HepG2 (cell line): ENCODE results near the gene HLCS. TPM values are rescaled to one million over a fixed set of nuclear protein-coding genes. Genes with fewer than 3 reads are reported as not detected.

Experiments
- ATAC-seq: fragments of 200-7000 bp; cut with Tn5 transposase; 3 replicates; pipeline ENCODE4 v1.9.1; 2020; ENCODE audit warnings: mild to moderate bottlenecking, moderate library complexity
- BruUV-seq: library from RNA; stranded (reverse); fragments of 400-500 nt; replicated peaks from 2 replicates; lab custom pipeline; 2021; lab: Mats Ljungman, UMichigan
- CTCF ChIA-PET: fragments of 300-600 bp; formaldehyde crosslinking; extraction: SDS; loops from one replicate; lab custom pipeline; 2021; ENCODE audit warnings: low total read pairs, inconsistent platforms, low intra/inter-chr PET ratio; lab: Yijun Ruan, JAX
- POLR2A ChIA-PET: fragments of 350-600 bp; sonication (Branson Sonifier 250); formaldehyde crosslinking; loops from one replicate; lab custom pipeline; 2020; ENCODE audit warnings: antibody characterized with exemption, inconsistent platforms; lab: Yijun Ruan, JAX
- DNase-seq: peaks from one replicate; pipeline ENCODE4 v3.0.0-alpha.2; 2015; ENCODE audit warnings: low spot score
- FAIRE-seq: peaks from 3 replicates; lab custom pipeline; 2011; peaks lifted over from hg19 to GRCh38; lab: Jason Lieb, UNC
- H2AFZ ChIP-seq: one replicate; pipeline ENCODE4 v1.6.1; 2011; ENCODE audit warnings: low read length, inconsistent platforms
- H3K27ac ChIP-seq: fragments of 300-600 bp; 3 replicates; pipeline ENCODE4 v1.8.0; 2011; ENCODE audit warnings: mixed run types, mild to moderate bottlenecking, mixed read lengths, low read length, inconsistent platforms; ENCODE audit not compliant: insufficient read depth; ENCODE audit errors: extremely low read length
- H3K27me3 ChIP-seq, 2 experiments: fragments of 200-600 bp in 1 of 2; 2 replicates in 1 of 2; 3 replicates in 1 of 2; pipeline versions ENCODE4 v1.6.0 to v1.8.0; 2011; ENCODE audit warnings: low read length in 2 of 2, mild to moderate bottlenecking in 2 of 2, moderate library complexity in 2 of 2, inconsistent platforms in 1 of 2; ENCODE audit not compliant: insufficient read depth in 2 of 2, control insufficient read depth in 1 of 2
- H3K36me3 ChIP-seq, 2 experiments: fragments of 200-600 bp in 1 of 2; replicated peaks in 1 of 2; 2 replicates in 1 of 2; 3 replicates in 1 of 2; pipeline versions ENCODE4 v1.5.1 to v1.8.0; 2011; ENCODE audit warnings: low read length in 2 of 2, inconsistent platforms in 1 of 2; ENCODE audit not compliant: insufficient read depth in 2 of 2, control insufficient read depth in 1 of 2
- H3K4me1 ChIP-seq: 2 replicates; pipeline ENCODE4 v1.5.1; 2012; ENCODE audit warnings: low read length, inconsistent platforms; ENCODE audit not compliant: insufficient read depth
- H3K4me2 ChIP-seq: 2 replicates; pipeline ENCODE4 v1.6.0; 2011; ENCODE audit warnings: low read depth, low read length, inconsistent platforms
- H3K4me3 ChIP-seq, 3 experiments: fragments of 200-600 bp in 1 of 3; sonication (generic), shearing (Covaris generic) in 1 of 3; replicated peaks in 1 of 3; 2 replicates each; pipeline ENCODE4 v1.5.1; 2011 to 2016; ENCODE audit warnings: low read length in 3 of 3, inconsistent platforms in 2 of 3, low read depth in 2 of 3, mild to moderate bottlenecking in 2 of 3, control low read depth in 1 of 3, mixed read lengths in 1 of 3; ENCODE audit not compliant: insufficient read depth in 1 of 3
- H3K79me2 ChIP-seq: one replicate; pipeline ENCODE4 v1.6.1; 2011; ENCODE audit warnings: low read length, inconsistent platforms; ENCODE audit not compliant: insufficient read depth
- H3K9ac ChIP-seq: 2 replicates; pipeline ENCODE4 v1.6.0; 2011; ENCODE audit warnings: mild to moderate bottlenecking, low read depth, low read length, inconsistent platforms; ENCODE audit not compliant: insufficient read depth
- H3K9me3 ChIP-seq: 2 replicates; pipeline ENCODE4 v1.5.1; 2012; ENCODE audit warnings: mild to moderate bottlenecking, low read length
- H4K20me1 ChIP-seq: 2 replicates; pipeline ENCODE4 v1.6.0; 2011; ENCODE audit warnings: inconsistent platforms, mild to moderate bottlenecking, low read length, moderate library complexity; ENCODE audit not compliant: insufficient read depth
- ATAD3A ChIP-seq: sonication (generic); formaldehyde crosslinking; IDR thresholded peaks from 2 replicates; pipeline ENCODE4 v1.4.0; 2020; ENCODE audit warnings: missing genetic modification reagents
- HDAC6 ChIP-seq: fragments of 200-600 bp; sonication (generic); IDR thresholded peaks from 2 replicates; pipeline ENCODE4 v1.7.0; 2017; ENCODE audit warnings: mild to moderate bottlenecking, antibody characterized with exemption, low read length, low read depth
- MXD1 ChIP-seq: sonication (generic); formaldehyde crosslinking; IDR thresholded peaks from 2 replicates; pipeline ENCODE4 v1.4.0; 2020; ENCODE audit warnings: mild to moderate bottlenecking, missing genetic modification reagents
- SP2 ChIP-seq: sonication (generic); formaldehyde crosslinking; IDR thresholded peaks from 2 replicates; pipeline ENCODE4 v1.5.1; 2020; ENCODE audit warnings: mild to moderate bottlenecking, missing genetic modification reagents
- ZBTB20 ChIP-seq: sonication (generic); formaldehyde crosslinking; IDR thresholded peaks from 2 replicates; pipeline ENCODE4 v1.8.1; 2023; ENCODE audit warnings: missing genetic modification reagents, low read depth, mild to moderate bottlenecking, borderline replicate concordance
- ZFP90 ChIP-seq: sonication (generic); formaldehyde crosslinking; IDR thresholded peaks from 2 replicates; pipeline ENCODE4 v1.8.0; 2022; ENCODE audit warnings: missing genetic modification reagents, mild to moderate bottlenecking, inconsistent platforms, borderline replicate concordance
- ZNF3 ChIP-seq: IDR thresholded peaks from 2 replicates; pipeline ENCODE4 v1.7.0; 2017; ENCODE audit warnings: inconsistent platforms
- ZNF354B ChIP-seq: sonication (generic); formaldehyde crosslinking; IDR thresholded peaks from 2 replicates; pipeline ENCODE4 v1.8.0; 2022; ENCODE audit warnings: mild to moderate bottlenecking, missing genetic modification reagents
- ZNF660 ChIP-seq: sonication (generic); formaldehyde crosslinking; IDR thresholded peaks from 2 replicates; pipeline ENCODE4 v1.5.1; 2020; ENCODE audit warnings: mild to moderate bottlenecking, low read depth, missing genetic modification reagents, borderline replicate concordance
- WGBS: methylation state at CpG from one replicate; pipeline ENCODE4 v1.1.6; 2017; ENCODE audit warnings: low lambda C conversion rate; 5-methylcytosine and 5-hydroxymethylcytosine counted together
- in situ Hi-C: cut with HindIII; loops from 2 replicates; pipeline ENCODE4 v1.10.0; 2017; ENCODE audit warnings: low pct_unique_long_range_greater_than_20kb; ENCODE audit not compliant: extremely low pct_ligation_motif_present
- intact Hi-C: fragments of 100-400 bp; cut with micrococcal nuclease; formaldehyde crosslinking; loops from one replicate; pipeline ENCODE4 v1.10.0; 2022; ENCODE audit not compliant: unreplicated experiment
- polyA plus RNA-seq, 8 experiments: library from polyadenylated mRNA; depleted of rRNA in 3 of 8; stranded (reverse) in 7 of 8; unstranded in 1 of 8; fragments of >200 nt; fragmentation: Illumina TruSeq in 4 of 8; extraction: Trizol in 4 of 8; gene quantifications; 2 replicates each; pipeline versions ENCODE4 v1.2.1 to v1.2.3, GENCODE V29; 2011 to 2016; ENCODE audit warnings: low read depth in 4 of 8, missing spikeins in 1 of 8, mixed read lengths in 1 of 8; ENCODE audit not compliant: insufficient read depth in 1 of 8
- total RNA-seq, 5 experiments: library from RNA; depleted of rRNA; stranded (reverse); fragments of >200 nt; fragmentation: Illumina TruSeq; extraction: Trizol; gene quantifications; 2 replicates each; pipeline ENCODE4 v1.2.3, GENCODE V29; 2016; ENCODE audit warnings: low read depth in 1 of 5
- TF ChIP-seq, protein P1 (sequence below): IDR thresholded peaks from 2 replicates; pipeline ENCODE4 v1.6.1; 2016; ENCODE audit warnings: low read depth, missing genetic modification reagents, missing compliant biosample characterization
- TF ChIP-seq, protein P2 (sequence below): sonication (generic); formaldehyde crosslinking; IDR thresholded peaks from 2 replicates; pipeline ENCODE4 v1.4.0; 2020; ENCODE audit warnings: missing genetic modification reagents

HLCS gene
- total and polyA plus RNA-seq, 2 of the 13 experiments (the other 11 are each of a cell fraction or from before 2014, with no cell fraction given) = 7.9 to 12.3 TPM

GRCh38 chr21:36910581-36911307 lies 55.7 kb downstream of the HLCS start:
- ChIA-PET POLR2A (no interaction called here), CTCF (no interaction called here)
- FAIRE-seq (no peak), DNase-seq (no peak), ATAC-seq (no peak)
- H3K9me3 ChIP-seq = no peaks in the 10 kb centered on the region
- H3K27ac ChIP-seq = no peak overlapping the region
- H3K36me3 ChIP-seq = no peaks in the 10 kb centered on the region
- in situ Hi-C loops = no loop called here
- 96% methylated on average over 16 of the region's 17 CpGs for WGBS
- intact Hi-C loops = no loop called here
- peaks cover 12% of the 10 kb centered on the region for H3K4me1 ChIP-seq
- H3K4me3 ChIP-seq = no peak overlapping the region
- H3K27me3 ChIP-seq = no peaks in the 10 kb centered on the region
- no peaks in the 10 kb centered on the region for H4K20me1 ChIP-seq
- H3K9ac ChIP-seq = no peak overlapping the region
- H3K4me2 ChIP-seq = no peak overlapping the region
- no peak overlapping the region for H2AFZ ChIP-seq
- no peak for TF ChIP-seq ZFP90
- no peak for TF ChIP-seq HDAC6
- TF ChIP-seq ZNF3 (CRISPR knock-in tag) = no peak
- no peak for TF ChIP-seq ZBTB20 (CRISPR knock-in tag)
- TF ChIP-seq, protein P1, sequence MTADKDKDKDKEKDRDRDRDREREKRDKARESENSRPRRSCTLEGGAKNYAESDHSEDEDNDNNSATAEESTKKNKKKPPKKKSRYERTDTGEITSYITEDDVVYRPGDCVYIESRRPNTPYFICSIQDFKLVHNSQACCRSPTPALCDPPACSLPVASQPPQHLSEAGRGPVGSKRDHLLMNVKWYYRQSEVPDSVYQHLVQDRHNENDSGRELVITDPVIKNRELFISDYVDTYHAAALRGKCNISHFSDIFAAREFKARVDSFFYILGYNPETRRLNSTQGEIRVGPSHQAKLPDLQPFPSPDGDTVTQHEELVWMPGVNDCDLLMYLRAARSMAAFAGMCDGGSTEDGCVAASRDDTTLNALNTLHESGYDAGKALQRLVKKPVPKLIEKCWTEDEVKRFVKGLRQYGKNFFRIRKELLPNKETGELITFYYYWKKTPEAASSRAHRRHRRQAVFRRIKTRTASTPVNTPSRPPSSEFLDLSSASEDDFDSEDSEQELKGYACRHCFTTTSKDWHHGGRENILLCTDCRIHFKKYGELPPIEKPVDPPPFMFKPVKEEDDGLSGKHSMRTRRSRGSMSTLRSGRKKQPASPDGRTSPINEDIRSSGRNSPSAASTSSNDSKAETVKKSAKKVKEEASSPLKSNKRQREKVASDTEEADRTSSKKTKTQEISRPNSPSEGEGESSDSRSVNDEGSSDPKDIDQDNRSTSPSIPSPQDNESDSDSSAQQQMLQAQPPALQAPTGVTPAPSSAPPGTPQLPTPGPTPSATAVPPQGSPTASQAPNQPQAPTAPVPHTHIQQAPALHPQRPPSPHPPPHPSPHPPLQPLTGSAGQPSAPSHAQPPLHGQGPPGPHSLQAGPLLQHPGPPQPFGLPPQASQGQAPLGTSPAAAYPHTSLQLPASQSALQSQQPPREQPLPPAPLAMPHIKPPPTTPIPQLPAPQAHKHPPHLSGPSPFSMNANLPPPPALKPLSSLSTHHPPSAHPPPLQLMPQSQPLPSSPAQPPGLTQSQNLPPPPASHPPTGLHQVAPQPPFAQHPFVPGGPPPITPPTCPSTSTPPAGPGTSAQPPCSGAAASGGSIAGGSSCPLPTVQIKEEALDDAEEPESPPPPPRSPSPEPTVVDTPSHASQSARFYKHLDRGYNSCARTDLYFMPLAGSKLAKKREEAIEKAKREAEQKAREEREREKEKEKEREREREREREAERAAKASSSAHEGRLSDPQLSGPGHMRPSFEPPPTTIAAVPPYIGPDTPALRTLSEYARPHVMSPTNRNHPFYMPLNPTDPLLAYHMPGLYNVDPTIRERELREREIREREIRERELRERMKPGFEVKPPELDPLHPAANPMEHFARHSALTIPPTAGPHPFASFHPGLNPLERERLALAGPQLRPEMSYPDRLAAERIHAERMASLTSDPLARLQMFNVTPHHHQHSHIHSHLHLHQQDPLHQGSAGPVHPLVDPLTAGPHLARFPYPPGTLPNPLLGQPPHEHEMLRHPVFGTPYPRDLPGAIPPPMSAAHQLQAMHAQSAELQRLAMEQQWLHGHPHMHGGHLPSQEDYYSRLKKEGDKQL (CRISPR knock-in tag) = no peak
- no peak for TF ChIP-seq MXD1 (CRISPR knock-in tag)
- TF ChIP-seq ZNF354B (CRISPR knock-in tag) = no peak
- no peak for TF ChIP-seq SP2 (CRISPR knock-in tag)
- TF ChIP-seq, protein P2, sequence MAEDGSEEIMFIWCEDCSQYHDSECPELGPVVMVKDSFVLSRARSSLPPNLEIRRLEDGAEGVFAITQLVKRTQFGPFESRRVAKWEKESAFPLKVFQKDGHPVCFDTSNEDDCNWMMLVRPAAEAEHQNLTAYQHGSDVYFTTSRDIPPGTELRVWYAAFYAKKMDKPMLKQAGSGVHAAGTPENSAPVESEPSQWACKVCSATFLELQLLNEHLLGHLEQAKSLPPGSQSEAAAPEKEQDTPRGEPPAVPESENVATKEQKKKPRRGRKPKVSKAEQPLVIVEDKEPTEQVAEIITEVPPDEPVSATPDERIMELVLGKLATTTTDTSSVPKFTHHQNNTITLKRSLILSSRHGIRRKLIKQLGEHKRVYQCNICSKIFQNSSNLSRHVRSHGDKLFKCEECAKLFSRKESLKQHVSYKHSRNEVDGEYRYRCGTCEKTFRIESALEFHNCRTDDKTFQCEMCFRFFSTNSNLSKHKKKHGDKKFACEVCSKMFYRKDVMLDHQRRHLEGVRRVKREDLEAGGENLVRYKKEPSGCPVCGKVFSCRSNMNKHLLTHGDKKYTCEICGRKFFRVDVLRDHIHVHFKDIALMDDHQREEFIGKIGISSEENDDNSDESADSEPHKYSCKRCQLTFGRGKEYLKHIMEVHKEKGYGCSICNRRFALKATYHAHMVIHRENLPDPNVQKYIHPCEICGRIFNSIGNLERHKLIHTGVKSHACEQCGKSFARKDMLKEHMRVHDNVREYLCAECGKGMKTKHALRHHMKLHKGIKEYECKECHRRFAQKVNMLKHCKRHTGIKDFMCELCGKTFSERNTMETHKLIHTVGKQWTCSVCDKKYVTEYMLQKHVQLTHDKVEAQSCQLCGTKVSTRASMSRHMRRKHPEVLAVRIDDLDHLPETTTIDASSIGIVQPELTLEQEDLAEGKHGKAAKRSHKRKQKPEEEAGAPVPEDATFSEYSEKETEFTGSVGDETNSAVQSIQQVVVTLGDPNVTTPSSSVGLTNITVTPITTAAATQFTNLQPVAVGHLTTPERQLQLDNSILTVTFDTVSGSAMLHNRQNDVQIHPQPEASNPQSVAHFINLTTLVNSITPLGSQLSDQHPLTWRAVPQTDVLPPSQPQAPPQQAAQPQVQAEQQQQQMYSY (CRISPR knock-in tag) = no peak
- no peak for TF ChIP-seq ZNF660 (CRISPR knock-in tag)
- TF ChIP-seq ATAD3A (CRISPR knock-in tag) = no peak
- no TSS peak for BruUV-seq
- H3K79me2 ChIP-seq = no peaks in the 10 kb centered on the region
